GM18498 (cell line): ENCODE data around the gene OR52K2.
"Not testable (repeated sequence)": the region's sequence is repeated elsewhere in the genome, so short reads cannot be mapped to it uniquely, and the experiment has no call there.

Experiments
- ATAC-seq: cut with Tn5 transposase; IDR thresholded peaks from one replicate; pipeline ENCODE4 v1.9.1; 2021; ENCODE audit warnings: mild to moderate bottlenecking, moderate library complexity; ENCODE audit not compliant: unreplicated experiment

OR52K2 gene

DNA sequence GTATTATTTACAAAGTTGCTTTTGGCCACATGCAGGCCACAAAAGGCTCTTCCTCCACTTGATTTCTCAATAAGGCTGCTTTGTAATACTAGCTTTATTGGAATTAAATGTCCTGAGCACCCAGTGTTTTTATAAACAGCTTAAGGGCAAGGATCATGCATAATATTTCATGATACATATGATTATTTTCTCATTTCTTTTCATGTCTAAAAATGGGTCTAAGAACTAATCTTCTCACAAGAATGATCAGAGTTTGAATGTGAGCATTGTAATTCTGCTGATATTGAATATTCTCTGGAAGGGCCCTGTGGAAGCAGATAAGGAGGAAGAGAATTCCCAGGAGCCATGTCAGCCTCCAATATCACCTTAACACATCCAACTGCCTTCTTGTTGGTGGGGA is at the start of gene OR52K2:
OR52K2 (plus strand) TSS at position 301 of the 400 bp plus-strand sequence; CDS start at position 346, 45 bp downstream.
- ATAC-seq = no peak

GRCh38 chr11:4406206-4406605 is 42.9 kb upstream of the OR52K2 start:
- ATAC-seq = not testable (repeated sequence)

- no peak for ATAC-seq
Measured at GRCh38 chr11:4416306-4416705, 32.8 kb upstream of the OR52K2 start.

DNA sequence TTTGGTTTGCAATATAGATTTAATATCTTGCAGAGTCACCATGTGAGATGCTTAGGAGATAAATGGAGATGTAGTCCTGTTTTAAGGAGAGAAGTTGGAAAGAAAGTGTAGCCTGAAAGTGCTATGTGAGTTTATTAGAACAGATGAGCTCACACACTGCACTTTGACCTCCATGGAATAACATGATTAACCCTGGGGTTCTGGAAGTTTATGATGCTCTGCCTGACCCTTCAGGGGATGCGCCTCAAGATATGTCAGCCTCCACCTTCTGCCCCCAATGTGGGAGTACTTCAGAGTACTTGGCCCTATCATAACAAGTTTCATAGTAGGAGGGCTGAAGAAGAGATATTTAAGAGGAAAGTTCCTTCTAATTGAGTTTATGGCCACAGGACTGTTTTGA is 32.3 kb upstream of the OR52K2 start:
- no peak for ATAC-seq

GRCh38 chr11:4418403-4418802 is 30.7 kb upstream of the OR52K2 start:
- no peak for ATAC-seq

DNA sequence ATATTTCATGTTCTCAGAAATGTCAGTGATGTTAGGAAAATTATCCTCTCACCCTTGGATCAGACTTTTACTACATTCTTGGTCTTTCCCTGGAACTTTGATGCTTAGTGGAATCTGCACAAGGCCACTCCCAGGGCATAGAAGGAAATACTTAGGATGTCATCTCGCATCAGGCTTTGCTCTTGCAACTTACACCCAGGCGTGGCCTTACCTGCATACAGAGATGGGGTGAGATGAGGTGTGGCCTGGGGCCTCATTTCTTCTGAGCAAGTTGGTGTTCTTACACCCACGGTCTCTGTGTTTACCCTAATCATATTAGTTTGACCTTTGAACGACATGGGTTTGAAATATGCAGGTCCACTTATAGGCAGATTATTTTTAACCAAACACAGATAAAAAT is 19.0 kb upstream of the OR52K2 start:
- no peak for ATAC-seq

- no peak for ATAC-seq
Measured at GRCh38 chr11:4433856-4434255, 15.2 kb upstream of the OR52K2 start.

- no peak for ATAC-seq
Measured at GRCh38 chr11:4436411-4436810, 12.7 kb upstream of the OR52K2 start.

DNA sequence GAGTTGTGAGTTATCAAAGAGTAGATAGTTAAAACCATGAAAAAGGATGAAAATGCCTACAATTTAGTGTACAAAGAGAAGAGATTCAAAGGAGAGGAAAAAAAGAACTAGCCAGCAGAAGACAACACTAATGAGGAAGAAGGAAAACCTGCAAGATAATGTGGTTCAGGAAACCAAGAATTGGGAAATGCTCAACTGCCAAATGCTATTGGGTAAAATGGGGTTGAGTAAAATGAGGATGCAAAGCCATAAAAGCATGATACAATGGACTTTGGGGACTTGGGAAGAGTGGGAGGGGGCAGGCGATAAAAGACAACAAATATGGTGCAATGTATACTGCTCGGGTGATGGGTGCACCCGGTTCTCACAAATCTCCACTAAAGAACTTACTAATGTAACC is 7.6 kb upstream of the OR52K2 start:
- no peak for ATAC-seq

DNA sequence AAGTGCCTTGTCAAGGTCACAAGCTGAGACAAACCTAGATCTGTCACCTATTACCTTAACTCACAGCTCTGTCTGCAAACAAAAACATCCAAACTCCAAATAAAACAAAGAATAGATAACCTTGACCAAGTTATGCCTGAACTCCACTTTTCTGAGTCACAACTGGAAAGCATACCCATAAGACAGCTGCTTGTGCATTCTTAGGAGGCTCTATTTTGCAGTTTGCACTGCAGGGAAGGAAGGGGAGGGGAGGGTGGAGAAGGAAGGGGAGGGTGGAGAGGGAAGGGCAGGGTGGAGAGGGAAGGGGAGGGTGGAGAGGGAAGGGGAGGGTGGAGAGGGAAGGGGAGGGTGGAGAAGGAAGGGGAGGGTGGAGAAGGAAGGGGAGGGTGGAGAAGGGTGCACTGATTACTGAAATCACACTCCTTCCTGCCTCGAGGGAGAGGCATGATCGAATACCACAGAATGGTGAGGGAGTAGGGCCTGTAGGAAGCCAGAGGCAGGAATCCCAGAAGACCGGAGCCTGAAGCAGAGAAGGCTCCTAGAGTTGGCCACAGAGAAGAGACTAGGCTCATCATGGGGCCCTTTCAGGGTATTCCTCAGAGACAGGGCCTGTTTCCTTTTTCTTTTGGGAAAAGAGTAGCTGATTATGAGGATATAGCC is 5.7 kb upstream of the OR52K2 start:
- no peak for ATAC-seq

- no peak for ATAC-seq
Measured at GRCh38 chr11:4453118-4453517, 4.0 kb downstream of the OR52K2 start.

- ATAC-seq = no peak
Measured at GRCh38 chr11:4454021-4454420, 4.9 kb downstream of the OR52K2 start.

DNA sequence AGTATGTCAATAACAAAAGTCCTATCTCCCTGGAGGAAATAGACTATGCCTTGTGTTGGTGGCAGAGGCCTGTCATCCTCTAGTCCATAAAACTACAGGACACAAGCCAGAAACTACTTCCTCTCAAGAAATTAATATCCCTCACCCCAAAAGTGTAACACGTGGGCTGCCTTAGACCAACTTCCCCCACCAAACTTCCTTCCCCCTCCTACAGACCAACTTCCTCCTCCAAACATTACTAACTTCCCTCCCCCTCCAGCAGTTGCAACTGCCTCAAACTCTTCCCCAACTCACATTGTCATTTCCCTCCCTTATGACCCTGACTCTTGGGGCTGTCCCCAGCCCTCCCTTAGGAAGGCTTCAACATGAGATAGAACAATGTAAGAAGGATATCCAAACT is 6.3 kb downstream of the OR52K2 start:
- ATAC-seq = no peak

DNA sequence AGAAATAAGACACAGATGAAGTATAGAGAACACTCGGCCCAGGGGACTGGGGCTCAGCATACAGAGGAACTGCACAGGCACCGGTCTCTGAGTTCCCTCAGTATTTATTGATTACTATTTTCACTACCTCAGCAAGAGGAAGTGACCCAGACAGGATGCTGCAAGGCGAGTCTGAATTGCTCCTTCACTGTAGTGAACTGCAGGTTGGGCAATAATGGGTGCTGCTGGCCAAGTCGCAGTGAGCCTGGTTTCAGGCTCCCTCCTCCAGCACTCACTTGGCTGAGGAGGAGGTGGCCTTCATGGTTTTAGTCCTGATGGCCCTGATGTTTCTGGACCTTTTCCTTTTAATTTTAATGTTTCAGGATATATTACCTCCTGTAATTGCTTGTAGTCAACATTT is 10.4 kb downstream of the OR52K2 start:
- ATAC-seq = peak; percentile 96

DNA sequence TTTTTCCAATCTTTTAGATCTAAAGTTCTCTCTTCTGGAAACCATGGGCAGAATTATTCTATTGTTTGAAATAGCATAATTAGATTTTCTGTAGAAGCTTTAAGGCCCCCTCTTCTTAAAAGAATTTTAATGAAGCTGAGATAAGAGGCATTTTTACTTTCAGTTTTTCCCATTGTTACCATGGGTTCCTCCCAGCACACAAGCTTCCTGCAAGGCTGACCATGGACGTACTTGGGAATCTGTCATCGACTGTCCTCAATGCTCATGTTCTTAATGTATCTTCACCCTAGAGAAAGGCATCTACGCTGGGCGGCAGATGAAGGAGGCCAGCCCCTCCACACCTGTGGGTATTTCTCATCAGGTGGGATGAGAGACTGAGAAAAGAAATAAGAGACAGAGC is 11.1 kb downstream of the OR52K2 start:
- ATAC-seq = no peak

DNA sequence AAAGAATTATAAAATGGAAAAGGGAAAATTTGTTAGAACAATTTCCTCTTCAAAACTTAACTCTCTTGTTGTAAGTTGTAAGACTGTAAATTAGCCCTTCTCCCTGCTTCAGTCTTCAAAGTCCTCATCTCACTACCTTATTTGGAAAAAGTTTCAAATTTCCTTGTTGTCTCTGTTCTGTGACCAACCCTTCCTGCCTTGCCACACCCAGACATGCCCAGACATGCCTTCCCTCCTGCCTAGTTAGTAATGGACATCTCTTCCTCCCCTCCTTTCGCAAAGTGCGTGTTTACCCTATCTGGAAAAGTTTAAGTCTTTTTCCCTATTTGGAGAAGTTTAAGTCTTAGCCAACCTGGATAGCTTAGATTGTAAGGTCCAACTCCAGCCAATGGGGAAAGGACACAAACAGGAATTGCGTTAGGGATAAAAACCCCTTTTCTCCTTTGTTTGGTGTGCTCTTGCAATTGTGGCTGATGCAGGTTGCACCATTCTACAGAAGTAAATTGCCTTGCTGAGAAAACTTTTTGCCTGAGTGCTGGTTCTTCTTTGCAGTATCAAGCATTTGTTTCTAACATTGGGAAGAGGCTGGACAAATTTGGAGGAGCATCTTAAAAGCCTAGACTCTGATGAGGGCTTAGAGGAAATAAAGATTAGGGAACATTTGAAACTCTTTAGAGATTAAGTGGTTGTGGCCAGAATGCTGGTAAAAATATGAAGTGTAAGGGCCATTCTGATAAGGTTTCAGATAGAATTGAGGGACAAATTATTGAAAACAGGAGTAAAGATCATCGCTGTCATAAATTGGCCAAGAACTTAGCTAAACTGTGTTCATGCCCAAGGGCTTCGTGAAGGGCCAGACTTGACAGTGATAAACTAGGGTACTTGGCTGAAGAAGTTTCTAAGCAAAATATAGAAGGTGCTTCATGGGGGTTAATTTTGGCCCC is 15.4 kb downstream of the OR52K2 start:
- ATAC-seq = no peak

GRCh38 chr11:4465407-4465806 is 16.3 kb downstream of the OR52K2 start:
- no peak for ATAC-seq

- no peak for ATAC-seq
Measured at GRCh38 chr11:4466131-4466870, 17.2 kb downstream of the OR52K2 start.

DNA sequence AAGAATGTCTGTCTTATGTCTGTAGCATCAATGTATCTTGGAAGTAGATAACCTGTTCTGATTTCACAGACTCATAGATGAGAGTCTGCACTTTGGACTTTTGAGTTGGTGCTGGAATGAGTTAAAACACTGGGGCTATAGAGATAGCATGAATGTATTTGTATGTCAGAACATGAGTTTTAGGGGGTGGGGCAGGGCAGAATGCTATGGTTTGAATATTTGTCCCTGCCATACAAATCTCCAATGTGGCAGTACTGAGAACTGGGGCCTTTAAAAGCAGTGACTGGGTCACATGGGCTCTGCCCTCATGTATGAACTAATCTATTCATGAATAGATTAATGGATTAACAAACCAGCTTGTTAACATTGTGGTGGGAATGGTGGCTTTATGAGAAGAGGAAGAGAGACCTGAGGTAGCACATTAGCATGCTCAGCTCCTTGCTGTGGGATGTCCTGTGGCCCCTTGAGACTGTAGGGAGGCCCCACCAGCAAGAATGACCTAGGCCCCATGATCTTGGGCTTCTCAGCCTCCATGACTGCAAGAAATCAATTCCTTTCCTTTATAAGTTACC is 17.9 kb downstream of the OR52K2 start:
- no peak for ATAC-seq

DNA sequence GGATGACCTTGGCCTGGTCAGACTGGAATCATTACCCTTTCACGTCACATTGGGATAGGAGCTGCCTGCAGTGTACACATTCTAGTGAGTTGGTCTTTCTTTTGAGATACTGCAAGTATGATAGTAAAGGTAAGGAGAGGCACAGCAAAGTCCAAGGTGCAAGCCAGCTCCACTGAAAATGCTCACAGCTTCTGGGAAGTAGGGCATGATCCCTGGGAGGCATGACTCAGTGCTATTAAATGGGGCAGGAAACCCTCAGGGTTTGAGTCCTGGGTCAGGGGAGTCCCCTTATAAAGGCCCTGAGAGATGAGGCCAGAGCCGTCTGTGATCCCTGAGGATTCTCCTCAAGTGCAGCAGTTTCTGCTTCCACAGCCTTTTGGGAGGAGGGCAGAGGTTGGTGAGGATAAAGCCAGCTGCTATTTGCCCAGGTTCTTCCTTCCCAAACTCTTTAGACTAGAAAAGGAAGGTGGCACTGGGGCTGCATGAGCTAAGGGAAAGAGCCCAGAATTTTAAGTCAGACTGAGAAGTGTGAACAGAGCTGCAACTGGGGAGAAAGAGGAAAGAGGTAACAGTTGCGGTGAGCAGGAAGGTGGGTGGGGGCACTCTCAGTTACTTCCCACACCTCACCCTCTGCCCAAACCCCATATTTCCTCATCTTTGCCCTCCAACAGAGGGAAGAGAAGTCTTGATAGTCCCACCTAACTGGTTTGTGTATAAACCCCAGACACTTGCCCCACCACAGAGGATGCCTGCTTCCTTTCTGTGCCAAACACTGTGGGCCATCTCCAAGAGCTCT is 18.9 kb downstream of the OR52K2 start:
- ATAC-seq = no peak
